ENCODE results near the gene RPL29.

Gene RPL29

DNA sequence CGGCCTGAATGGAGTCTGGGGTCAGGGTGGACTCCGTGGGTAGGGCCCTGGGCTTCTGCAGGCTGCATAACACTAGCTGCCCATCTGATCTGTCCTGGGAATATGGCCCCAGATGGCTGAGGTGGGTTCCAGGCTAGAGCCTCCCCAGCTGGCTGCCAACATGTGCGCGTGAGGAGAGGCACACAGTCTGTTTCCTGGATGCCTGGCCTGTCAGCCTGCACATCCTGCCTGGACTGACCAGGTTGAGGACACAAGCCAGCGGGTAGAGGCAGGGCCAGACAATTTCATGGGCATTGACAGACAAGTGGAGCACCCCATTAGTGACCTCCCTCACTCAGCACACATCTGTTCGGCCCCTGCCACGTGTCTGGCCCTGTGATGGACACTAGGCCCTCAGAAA lies 29.8 kb upstream of the RPL29 start:
- DNase-seq (ENCODE audit: low read depth in 2 of 2): no peak

DNA sequence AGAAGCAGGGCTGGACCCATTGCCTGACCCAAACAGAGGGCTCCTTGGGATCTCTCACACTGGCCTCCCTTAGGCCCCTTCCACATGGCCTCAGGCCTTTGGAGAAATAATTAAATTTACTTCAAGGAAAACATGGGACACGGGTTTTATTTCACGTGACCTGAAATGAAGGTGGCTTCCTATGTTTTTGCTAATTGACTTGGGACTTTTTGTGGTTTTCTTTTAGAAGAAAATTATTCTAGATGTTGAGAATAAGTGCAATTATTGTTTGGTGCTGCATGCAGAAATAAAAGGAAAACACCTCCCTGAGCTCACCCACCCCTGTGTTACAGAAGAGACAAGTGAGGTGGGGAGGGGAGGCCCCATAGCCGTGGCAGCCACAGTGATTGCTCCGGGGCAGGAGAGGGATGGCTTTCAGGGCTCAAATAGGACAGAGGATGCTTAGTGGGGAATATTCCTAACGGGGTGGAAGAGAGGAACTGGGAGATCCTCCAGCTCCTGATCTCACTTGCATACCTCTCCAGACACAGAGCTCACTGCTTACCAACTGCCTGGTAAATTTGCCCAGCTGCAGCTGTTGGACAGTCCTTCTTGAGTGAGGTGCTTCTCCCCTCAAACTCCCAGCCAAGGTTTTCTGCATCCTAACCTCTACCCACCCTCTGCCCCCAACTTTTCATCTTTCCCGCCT lies 29.2 kb upstream of the RPL29 start:
- no peak for DNase-seq (ENCODE audit: low read depth in 2 of 2)

DNA sequence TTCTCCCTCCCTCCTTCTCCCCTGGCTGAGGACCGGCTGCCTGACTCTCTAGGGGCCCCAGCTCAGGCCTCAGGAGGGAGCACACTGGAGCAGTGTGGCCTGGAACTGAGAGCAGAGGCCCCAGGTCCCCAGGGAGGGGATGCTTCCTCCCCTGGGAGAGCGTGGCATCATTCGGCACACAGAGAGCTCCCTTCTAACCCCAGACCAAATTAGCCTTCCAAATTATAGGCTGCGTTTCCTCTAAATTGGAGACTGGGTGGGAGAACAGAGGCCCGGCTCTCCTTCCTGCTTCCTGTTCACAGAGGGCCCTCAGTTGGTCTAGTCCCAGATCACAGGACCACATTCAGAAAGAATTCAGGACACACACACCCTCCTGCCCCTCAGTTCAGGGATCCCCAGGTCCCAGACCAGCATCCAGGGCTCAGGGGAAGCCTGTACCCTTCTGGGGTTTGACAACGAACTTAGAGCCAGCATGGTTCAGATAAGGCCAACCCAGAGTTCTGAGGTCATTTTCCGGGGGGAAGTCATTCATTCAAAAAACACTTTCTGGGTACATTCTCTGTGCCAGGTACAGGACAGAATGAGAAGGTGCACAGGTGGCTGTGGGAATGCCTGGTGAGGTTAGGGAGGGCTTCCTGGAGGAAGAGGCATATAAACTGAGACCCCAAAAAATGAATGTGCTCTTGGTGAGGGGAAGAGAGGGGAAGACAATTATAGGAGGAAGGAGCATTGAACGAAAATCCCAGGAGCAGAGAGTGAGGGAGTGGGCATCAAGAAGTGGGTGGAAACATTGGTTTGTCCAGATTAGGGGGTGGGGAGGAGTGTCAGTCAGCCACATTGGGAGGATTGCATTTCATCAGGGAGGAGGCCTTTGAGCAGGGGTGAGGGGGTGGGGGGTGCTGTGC lies 28.4 kb upstream of the RPL29 start:
- no peak for DNase-seq (ENCODE audit: low read depth in 2 of 2)

GRCh38 chr3:52023101-52023770 lies 27.5 kb upstream of the RPL29 start:
- no peak for DNase-seq (ENCODE audit: low read depth in 2 of 2)

DNA sequence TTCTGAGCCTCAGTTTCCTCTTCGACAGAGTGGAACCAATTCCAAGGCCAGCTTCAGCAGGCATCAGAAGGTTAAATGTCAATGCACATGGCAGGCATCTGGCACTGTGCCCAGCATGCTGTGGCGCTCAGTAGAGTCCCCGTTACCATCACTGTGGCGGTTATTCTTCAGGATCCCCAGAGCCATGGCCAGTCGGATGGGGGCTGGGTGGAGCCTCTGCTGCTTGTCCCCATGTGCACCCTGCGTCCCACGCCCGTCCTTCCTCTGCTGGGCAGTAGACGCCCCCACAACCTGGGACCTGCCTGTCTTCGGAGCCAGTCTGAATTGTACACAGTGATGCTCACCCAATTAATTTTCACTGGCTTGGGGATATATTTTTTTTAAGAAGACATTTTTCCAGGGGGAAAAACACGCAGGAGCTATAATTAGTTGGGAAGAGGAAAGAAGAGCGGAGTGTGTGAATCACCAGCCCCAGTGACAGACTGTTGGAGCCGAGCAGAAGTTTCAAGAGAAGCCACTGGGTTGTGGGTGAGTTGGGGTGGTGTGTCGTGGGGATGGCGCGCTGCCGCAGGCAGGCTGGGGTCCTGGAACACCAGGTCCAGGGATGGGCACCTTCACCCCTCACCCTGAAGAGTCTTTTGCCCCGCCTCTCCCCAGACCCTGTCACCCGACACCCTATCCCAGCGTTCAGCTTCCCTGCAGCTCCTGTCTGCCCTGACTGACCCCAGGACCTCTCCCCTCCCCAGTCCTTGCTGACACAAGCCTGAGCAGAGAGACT lies 26.8 kb upstream of the RPL29 start:
- no peak for DNase-seq (ENCODE audit: low read depth in 2 of 2)

DNA sequence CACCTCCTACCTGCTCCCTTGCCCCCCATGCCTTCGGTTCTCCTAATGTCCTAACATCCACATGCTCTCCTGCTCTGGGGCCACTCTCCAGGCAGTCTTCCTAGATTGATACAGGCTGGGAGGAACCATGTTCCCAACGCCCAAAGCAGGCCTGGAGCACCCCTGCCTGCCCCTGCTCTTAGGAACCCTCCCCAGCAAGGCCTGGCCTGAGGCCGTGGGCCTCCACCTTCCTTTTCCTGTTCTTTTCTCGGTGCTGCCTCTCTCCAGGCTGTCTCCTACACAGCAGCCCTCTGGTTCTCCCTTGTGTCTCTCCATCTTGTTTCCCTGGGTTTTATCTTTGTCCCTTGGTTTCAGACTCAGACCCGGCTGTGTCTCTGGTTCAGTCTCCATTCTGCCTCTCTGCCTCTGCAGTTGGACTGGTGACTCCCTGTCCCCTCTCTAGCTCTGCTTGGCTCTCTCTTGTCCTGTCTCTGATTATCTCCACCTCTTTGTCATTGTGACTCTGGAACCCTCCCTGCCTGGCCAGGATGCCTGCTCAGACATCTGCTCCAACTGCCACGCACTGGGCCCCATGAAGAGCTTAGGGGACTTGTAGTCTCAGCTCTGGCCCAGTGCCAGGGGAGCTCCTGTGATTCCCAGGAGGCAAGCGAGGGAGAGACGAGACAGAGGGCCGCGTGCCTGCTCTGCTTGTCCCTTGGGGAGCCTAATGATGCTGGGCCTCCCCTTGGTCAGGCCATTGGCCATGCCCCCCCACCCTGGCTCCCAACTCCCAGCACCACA lies 26.0 kb upstream of the RPL29 start:
- DNase-seq (ENCODE audit: low read depth in 2 of 2): no peak

DNA sequence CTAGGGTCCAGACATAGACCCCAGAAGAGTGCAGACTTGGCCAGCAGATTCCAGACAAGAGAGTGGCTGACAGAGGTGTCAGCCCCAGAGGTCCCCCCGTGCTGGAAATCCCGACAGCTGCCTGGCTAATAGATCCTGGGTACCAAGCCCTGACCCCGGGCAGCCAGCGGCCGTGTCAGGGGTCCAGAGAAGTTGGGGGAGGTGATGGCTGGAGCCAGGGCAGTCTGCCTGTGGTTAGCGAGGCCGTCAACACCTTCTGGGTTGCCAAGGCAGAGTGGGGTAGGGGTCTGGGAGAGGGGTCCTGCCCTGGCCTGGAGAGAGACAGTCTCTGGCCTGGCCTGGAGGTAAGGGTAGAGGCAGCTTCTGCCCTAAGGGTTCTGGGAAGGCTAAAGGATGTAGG lies 25.1 kb upstream of the RPL29 start:
- no peak for DNase-seq (ENCODE audit: low read depth in 2 of 2)

GRCh38 chr3:52019352-52020080 lies 23.8 kb upstream of the RPL29 start:
- DNase-seq (ENCODE audit: low read depth in 2 of 2): no peak

DNA sequence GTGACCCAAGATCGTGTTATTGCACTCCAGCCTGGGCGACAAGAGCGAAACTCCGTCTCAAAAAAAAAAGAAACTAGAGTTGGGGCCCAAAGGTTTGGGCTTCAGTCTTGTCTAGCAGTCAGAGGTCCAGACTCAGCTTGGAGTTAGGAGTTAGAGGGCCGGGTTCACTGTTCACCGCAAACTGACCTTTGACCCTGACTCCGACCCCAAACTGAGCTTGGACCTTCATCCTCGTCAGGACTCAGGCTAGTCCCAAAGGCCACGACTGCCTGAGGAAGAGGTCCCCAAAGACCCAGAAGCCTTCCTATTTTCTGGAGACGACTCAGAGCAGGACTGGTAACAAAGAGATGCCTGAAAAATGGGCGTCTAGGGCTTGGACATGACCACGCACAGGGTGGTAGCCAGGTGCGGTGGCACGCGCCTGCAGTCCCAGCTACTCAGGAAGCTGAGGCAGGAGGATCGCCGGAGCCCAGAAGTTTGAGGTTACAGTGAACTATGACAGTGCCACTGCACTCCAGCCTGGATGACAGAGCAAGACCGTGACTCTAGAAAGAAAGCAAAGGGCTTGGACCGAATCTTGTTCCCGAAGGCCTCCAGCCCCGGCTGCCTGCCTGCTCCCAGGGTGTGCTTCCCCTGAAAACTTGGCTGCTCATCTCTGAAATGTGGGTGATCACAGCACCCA lies 22.8 kb upstream of the RPL29 start:
- DNase-seq (ENCODE audit: low read depth in 2 of 2): no peak

- DNase-seq (ENCODE audit: low read depth in 2 of 2): no peak
Observed at GRCh38 chr3:52017586-52017985, 21.9 kb upstream of the RPL29 start.

DNA sequence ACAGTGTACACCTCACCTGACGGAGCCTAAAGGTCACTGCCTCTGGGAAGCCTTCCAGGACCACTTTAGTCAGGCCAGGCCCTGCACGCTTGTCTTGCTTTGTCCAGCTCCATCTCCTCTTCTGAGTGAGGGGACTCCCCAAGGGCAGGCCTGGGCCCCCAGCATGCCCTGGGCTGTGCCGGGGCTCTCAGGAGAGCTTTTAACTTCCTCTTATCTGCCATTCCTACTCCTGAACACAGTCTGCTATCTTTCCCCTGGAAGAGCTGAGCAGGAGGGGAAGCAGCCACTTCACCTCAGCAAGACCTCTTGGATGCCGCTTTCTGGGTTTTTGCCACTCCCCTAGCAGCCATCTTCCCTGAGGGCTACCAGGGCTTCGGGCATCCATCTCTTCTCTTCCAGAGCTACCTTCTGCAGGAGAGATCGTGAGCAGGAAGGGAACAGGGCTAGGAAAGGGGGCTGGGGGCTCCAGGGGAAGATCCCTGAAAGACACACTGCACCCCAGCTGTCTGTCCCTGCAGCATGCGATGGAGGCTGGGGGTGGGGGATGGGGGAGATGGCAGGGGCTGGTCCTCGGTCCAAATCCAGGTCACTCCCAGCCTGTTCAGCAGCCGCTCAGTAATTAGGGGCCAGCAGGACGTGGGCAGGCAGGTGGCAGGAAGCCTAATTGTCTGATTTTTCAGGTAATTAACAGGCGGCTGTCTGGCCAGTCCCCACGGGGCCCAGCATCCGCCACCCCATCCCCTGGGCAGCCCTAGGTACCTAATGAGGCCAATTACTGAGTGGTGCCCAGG lies 19.9 kb upstream of the RPL29 start:
- DNase-seq (ENCODE audit: low read depth in 2 of 2): no peak

GRCh38 chr3:52014613-52015012 lies 18.9 kb upstream of the RPL29 start:
- DNase-seq (ENCODE audit: low read depth in 2 of 2): no peak

DNA sequence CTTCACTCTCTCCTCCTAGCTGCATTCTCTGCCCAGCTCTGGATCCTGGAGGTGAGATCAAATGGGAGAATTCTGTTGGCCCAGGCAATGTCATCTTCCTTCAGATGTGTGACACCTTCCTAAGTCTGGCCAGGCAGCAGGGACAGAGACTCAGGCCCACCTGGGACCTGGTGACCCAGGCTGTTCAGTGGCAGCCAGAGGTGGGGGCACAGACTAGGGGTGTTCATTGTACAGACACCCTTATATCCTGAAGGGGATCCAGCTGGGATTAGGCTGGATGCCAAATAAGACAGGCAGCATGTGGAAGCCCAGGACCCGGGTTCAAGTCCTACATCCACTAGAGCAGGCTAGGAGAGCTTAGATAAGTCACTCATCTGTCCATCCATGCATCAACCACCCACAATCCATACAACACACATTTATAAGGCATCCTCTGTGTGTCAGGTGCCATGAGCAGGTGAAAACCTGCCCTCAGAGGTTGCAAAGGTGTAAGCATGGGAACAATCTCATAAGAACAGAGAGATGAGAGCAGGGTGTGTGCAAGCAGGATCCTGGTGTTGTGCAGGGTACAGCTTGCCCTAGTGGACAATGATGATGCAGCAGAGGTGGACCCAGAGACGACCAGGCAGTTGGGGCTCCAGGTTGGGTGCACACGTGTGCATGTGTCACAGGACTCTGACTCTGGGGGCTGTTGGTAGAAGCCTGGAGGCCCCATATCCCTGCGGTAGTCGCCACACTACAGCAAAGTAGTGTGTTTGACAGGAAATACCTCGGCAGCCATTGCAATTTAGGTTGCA lies 18.3 kb upstream of the RPL29 start:
- no peak for DNase-seq (ENCODE audit: low read depth in 2 of 2)

DNA sequence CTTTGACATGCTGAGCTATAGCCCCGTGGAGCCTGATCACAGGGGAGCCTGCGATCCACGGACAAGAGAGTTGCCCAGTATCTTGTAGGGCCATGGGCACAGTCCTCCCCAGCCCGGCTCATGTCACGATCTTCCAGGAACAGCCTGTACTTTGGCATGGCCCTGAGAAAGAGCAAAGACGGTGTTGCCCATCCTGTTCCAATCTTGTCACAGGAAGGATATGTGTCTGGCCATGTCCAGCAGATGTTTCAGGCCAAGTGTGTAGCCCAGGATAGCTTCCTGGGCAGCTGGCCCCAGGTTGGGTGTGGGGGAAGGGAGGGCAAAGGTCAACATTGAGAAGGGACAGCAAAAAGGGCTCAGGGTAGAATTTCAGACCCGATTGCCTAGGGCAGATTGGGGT lies 17.0 kb upstream of the RPL29 start:
- no peak for DNase-seq (ENCODE audit: low read depth in 2 of 2)

- no peak for DNase-seq (ENCODE audit: low read depth in 2 of 2)
Observed at GRCh38 chr3:52010431-52010830, 14.7 kb upstream of the RPL29 start.

- DNase-seq (ENCODE audit: low read depth in 2 of 2): no peak
Observed at GRCh38 chr3:52007291-52007690, 11.6 kb upstream of the RPL29 start.

- no peak for DNase-seq (ENCODE audit: low read depth in 2 of 2)
Observed at GRCh38 chr3:52006820-52007133, 11.1 kb upstream of the RPL29 start.
